ENCODE measurements around the gene PRLH. TPM values are rescaled to one million over a fixed set of nuclear protein-coding genes. Genes with fewer than 3 reads are reported as not detected.

Gene PRLH
- total RNA-seq, 1 experiment from 2014 or later: not detected

DNA sequence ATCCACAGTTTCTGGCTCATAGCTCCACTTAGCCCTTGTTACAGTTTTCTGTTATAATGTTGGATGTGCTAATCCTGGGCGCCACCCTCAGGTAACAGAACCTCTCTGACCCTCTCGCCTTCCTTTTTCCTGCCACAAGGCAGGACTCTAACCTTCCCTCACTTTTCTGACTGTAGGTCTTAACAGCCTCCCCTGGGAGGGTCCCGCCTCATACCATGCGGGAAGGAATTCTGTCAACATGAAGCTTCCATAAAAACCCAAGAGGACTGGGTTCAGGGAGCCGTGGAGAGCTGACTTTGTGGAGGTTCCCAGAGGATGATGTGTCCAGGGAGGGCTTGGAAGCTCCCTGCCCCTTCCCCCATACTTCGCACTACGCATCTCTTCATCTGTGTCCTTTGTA lies 36.0 kb downstream of the PRLH start (continued):
- TF ChIP-seq, protein P1, sequence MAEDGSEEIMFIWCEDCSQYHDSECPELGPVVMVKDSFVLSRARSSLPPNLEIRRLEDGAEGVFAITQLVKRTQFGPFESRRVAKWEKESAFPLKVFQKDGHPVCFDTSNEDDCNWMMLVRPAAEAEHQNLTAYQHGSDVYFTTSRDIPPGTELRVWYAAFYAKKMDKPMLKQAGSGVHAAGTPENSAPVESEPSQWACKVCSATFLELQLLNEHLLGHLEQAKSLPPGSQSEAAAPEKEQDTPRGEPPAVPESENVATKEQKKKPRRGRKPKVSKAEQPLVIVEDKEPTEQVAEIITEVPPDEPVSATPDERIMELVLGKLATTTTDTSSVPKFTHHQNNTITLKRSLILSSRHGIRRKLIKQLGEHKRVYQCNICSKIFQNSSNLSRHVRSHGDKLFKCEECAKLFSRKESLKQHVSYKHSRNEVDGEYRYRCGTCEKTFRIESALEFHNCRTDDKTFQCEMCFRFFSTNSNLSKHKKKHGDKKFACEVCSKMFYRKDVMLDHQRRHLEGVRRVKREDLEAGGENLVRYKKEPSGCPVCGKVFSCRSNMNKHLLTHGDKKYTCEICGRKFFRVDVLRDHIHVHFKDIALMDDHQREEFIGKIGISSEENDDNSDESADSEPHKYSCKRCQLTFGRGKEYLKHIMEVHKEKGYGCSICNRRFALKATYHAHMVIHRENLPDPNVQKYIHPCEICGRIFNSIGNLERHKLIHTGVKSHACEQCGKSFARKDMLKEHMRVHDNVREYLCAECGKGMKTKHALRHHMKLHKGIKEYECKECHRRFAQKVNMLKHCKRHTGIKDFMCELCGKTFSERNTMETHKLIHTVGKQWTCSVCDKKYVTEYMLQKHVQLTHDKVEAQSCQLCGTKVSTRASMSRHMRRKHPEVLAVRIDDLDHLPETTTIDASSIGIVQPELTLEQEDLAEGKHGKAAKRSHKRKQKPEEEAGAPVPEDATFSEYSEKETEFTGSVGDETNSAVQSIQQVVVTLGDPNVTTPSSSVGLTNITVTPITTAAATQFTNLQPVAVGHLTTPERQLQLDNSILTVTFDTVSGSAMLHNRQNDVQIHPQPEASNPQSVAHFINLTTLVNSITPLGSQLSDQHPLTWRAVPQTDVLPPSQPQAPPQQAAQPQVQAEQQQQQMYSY (CRISPR knock-in tag; IDR thresholded peaks at IDR 0.05): no peak
- TF ChIP-seq, protein P2, sequence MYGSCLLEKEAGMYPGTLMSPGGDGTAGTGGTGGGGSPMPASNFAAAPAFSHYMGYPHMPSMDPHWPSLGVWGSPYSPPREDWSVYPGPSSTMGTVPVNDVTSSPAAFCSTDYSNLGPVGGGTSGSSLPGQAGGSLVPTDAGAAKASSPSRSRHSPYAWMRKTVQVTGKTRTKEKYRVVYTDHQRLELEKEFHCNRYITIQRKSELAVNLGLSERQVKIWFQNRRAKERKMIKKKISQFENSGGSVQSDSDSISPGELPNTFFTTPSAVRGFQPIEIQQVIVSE (CRISPR knock-in tag; IDR thresholded peaks at IDR 0.05; ENCODE audit: borderline replicate concordance): no peak

DNA sequence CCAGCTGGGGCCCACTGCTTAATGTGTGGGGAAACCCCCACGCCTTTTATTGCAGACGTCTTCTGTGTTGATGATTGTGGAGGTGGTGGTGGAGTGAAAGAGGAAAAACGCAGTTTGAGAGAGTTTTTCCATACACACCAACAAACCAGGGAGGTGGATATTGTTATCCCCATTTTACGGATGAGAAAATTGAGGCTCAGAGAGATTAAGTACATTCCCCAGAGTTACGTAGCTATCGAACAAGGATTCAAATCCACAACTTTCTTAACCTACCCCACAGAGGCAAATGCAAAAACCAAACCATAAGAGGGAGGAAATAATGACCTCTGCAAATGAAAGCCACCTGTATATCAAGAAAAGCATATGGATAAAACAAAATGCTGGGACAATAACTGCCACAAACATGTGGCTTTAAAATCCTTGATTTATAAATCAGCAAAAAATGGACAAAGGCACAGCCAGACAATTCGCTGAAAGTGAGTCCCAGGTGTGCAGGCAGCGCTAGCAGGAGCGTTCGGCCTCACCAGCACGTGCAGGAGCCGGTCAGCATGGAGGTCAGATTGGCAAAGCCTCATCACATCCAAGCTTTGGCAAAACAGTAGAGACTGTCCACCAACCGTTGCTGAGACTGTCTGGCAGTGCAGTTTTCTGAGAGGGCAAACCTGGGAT lies 36.8 kb downstream of the PRLH start:
- H3K4me1 Mint-ChIP-seq: peaks cover 56% of the 10 kb centered on the region
- ATAC-seq: no peak

DNA sequence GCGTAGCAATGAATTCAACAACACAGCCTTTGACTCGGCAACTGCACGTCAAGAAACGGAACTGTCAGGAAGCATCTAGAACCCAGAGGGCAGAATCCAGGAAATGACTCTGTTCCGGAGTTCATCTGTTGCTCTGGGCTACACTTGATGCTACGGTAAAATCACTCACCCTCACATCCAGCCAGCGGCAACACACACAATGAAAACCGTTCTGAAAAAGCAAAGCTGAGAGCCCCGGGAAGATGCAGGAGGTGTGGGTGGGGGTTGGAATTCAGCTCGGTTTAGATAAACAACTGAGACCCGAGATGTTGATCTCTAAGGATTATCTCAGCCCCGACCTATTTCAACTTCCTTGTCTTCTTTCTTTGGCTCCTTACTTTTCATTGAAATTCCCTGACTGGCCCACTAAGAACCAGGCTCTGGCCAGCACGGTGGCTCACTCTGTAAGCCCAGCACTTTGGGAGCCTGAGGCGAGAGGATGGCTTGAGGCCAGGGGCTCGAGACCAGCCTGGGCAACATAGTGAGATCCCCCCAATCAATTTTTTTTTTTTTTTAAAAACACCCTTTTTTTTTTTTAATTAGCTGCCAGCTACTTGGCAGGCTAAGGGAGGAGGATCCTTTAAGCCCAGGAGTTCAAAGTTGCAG lies 37.5 kb downstream of the PRLH start:
- Mint-ChIP-seq H3K36me3 (peaks cover 38% of the 10 kb centered on the region), H3K9me3 (peaks cover 36% of the 10 kb centered on the region), H3K4me1 (peaks cover 50% of the 10 kb centered on the region), H3K27me3 (ENCODE audit: low read depth) (peaks cover 12% of the 10 kb centered on the region), H3K27ac (peak overlapping the region; percentile 64), H3K4me3 (no peak overlapping the region)
- no peak for DNase-seq (ENCODE audit: low spot score)
- ATAC-seq: peak; percentile 28
- POLR2A ChIA-PET: interaction anchor here (0.6 to 1.7 kb wide), 3 partner anchors 13 to 31 kb away, joined by 3 to 4 read pairs (median 3); partner anchors contain the start of gene RAB17
- CTCF ChIA-PET: interaction anchor here (0.7 to 4.2 kb wide), 7 partner anchors 10 to 190 kb away, joined by 3 to 36 read pairs (median 5); no protein-coding TSS in a partner anchor
- TF ChIP-seq, protein P1 (CRISPR knock-in tag; IDR thresholded peaks at IDR 0.05): 0 out of 2 replicates have a peak, but pooled peaks have one; percentile 23
- TF ChIP-seq, protein P3, sequence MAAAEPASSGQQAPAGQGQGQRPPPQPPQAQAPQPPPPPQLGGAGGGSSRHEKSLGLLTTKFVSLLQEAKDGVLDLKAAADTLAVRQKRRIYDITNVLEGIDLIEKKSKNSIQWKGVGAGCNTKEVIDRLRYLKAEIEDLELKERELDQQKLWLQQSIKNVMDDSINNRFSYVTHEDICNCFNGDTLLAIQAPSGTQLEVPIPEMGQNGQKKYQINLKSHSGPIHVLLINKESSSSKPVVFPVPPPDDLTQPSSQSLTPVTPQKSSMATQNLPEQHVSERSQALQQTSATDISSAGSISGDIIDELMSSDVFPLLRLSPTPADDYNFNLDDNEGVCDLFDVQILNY (CRISPR knock-in tag; IDR thresholded peaks at IDR 0.05): no peak
- TF ChIP-seq, protein P4, sequence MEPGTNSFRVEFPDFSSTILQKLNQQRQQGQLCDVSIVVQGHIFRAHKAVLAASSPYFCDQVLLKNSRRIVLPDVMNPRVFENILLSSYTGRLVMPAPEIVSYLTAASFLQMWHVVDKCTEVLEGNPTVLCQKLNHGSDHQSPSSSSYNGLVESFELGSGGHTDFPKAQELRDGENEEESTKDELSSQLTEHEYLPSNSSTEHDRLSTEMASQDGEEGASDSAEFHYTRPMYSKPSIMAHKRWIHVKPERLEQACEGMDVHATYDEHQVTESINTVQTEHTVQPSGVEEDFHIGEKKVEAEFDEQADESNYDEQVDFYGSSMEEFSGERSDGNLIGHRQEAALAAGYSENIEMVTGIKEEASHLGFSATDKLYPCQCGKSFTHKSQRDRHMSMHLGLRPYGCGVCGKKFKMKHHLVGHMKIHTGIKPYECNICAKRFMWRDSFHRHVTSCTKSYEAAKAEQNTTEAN (CRISPR knock-in tag; IDR thresholded peaks at IDR 0.05): no peak
- TF ChIP-seq, protein P5, sequence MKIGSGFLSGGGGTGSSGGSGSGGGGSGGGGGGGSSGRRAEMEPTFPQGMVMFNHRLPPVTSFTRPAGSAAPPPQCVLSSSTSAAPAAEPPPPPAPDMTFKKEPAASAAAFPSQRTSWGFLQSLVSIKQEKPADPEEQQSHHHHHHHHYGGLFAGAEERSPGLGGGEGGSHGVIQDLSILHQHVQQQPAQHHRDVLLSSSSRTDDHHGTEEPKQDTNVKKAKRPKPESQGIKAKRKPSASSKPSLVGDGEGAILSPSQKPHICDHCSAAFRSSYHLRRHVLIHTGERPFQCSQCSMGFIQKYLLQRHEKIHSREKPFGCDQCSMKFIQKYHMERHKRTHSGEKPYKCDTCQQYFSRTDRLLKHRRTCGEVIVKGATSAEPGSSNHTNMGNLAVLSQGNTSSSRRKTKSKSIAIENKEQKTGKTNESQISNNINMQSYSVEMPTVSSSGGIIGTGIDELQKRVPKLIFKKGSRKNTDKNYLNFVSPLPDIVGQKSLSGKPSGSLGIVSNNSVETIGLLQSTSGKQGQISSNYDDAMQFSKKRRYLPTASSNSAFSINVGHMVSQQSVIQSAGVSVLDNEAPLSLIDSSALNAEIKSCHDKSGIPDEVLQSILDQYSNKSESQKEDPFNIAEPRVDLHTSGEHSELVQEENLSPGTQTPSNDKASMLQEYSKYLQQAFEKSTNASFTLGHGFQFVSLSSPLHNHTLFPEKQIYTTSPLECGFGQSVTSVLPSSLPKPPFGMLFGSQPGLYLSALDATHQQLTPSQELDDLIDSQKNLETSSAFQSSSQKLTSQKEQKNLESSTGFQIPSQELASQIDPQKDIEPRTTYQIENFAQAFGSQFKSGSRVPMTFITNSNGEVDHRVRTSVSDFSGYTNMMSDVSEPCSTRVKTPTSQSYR (CRISPR knock-in tag; IDR thresholded peaks at IDR 0.05): no peak
- TF ChIP-seq, protein P6, sequence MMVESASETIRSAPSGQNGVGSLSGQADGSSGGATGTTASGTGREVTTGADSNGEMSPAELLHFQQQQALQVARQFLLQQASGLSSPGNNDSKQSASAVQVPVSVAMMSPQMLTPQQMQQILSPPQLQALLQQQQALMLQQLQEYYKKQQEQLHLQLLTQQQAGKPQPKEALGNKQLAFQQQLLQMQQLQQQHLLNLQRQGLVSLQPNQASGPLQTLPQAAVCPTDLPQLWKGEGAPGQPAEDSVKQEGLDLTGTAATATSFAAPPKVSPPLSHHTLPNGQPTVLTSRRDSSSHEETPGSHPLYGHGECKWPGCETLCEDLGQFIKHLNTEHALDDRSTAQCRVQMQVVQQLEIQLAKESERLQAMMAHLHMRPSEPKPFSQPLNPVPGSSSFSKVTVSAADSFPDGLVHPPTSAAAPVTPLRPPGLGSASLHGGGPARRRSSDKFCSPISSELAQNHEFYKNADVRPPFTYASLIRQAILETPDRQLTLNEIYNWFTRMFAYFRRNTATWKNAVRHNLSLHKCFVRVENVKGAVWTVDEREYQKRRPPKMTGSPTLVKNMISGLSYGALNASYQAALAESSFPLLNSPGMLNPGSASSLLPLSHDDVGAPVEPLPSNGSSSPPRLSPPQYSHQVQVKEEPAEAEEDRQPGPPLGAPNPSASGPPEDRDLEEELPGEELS (CRISPR knock-in tag; IDR thresholded peaks at IDR 0.05): no peak
- TF ChIP-seq, protein P7, sequence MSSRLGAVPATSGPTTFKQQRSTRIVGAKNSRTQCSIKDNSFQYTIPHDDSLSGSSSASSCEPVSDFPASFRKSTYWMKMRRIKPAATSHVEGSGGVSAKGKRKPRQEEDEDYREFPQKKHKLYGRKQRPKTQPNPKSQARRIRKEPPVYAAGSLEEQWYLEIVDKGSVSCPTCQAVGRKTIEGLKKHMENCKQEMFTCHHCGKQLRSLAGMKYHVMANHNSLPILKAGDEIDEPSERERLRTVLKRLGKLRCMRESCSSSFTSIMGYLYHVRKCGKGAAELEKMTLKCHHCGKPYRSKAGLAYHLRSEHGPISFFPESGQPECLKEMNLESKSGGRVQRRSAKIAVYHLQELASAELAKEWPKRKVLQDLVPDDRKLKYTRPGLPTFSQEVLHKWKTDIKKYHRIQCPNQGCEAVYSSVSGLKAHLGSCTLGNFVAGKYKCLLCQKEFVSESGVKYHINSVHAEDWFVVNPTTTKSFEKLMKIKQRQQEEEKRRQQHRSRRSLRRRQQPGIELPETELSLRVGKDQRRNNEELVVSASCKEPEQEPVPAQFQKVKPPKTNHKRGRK (CRISPR knock-in tag; IDR thresholded peaks at IDR 0.05; ENCODE audit: borderline replicate concordance): no peak

More for the DNA sequence above, 36.8 kb downstream of the PRLH start:
- Mint-ChIP-seq H3K27me3 (ENCODE audit: low read depth) (peaks cover 11% of the 10 kb centered on the region), H3K36me3 (peaks cover 32% of the 10 kb centered on the region), H3K27ac (peak overlapping the region; percentile 64), H3K9me3 (peaks cover 29% of the 10 kb centered on the region), H3K4me3 (no peak overlapping the region)
- ChIA-PET POLR2A (interaction anchor here (0.6 to 1.7 kb wide), 2 partner anchors 12 to 30 kb away, joined by 3 read pairs; no protein-coding TSS in a partner anchor), CTCF (interaction anchor here (0.7 to 4.2 kb wide), 10 partner anchors 11 to 190 kb away, joined by 3 to 37 read pairs (median 8); partner anchors contain the start of gene RAB17)
- TF ChIP-seq SOX15 (CRISPR knock-in tag; IDR thresholded peaks at IDR 0.05) (no peak), ZNF263 (CRISPR knock-in tag; IDR thresholded peaks at IDR 0.05; ENCODE audit: low read depth) (no peak), NR2C2 (CRISPR knock-in tag; IDR thresholded peaks at IDR 0.05) (no peak), NFYB (CRISPR knock-in tag; conservative IDR thresholded peaks at IDR 0.05; ENCODE audit: low read depth) (no peak), SP1 (CRISPR knock-in tag; conservative IDR thresholded peaks at IDR 0.05) (no peak), MYBL2 (CRISPR knock-in tag; IDR thresholded peaks at IDR 0.05) (no peak), FOXJ3 (CRISPR knock-in tag; IDR thresholded peaks at IDR 0.05; ENCODE audit: borderline replicate concordance) (no peak)
- DNase-seq (ENCODE audit: low spot score): no peak
